HTR-8/SVneo (cell line): ENCODE measurements around the gene SURF4.
"Not testable (repeated sequence)": the region's sequence is repeated elsewhere in the genome, so short reads cannot be mapped to it uniquely, and the experiment has no call there.

Source experiments
- DNase-seq: peaks from one replicate; pipeline ENCODE4 v3.0.0; 2011; ENCODE audit warnings: low spot score, mixed read lengths; ENCODE audit not compliant: insufficient read length
- FAIRE-seq: peaks from 2 replicates; lab custom pipeline; 2011; peaks lifted over from hg19 to GRCh38; lab: Jason Lieb, UNC

SURF4 gene

GRCh38 chr9:133341369-133342068, 34.3 kb downstream of the SURF4 start:
- DNase-seq = no peak
- no peak for FAIRE-seq

DNA sequence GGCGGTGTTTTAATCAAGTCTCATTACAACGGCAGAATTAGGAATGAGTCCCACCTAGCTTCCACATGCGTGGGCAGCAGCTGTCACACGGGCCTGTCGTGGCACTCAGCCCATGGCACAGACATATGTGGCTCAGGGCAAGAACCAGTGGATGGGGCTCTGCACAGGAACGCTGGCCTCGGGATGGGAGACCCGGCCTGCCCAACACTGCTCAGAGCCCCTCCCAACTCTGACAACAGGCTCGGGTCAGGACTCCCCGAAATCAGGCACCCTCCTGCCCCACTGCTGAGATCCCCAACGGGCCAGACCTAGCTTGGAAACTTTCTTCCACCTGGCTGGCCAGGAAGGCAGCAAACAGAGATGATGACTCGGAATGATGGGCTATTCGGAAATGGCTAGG, 34.9 kb downstream of the SURF4 start:
- FAIRE-seq (no peak), DNase-seq (no peak)

- DNase-seq (no peak), FAIRE-seq (no peak)
Measured at GRCh38 chr9:133340256-133340655, 35.6 kb downstream of the SURF4 start.

DNA sequence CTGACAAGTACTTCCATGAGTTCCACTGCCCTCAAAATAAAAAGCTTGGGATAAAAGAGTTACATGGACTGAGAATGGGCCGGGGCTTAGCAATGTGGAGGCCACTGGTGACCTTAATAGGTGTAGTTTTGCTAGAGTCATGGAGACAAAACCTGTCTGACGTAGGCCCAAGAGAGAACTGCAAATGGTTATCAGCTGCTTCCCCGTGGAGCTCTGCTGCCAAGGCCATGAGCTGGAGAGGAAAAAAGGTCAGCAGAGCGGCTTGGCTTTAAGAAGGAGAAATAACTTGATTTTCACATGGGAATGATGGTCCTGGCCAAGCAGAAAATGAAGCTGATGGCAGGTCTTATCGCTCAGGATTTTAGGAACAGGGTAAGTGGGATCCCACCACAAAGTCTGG, 36.2 kb downstream of the SURF4 start:
- DNase-seq (no peak), FAIRE-seq (no peak)

DNA sequence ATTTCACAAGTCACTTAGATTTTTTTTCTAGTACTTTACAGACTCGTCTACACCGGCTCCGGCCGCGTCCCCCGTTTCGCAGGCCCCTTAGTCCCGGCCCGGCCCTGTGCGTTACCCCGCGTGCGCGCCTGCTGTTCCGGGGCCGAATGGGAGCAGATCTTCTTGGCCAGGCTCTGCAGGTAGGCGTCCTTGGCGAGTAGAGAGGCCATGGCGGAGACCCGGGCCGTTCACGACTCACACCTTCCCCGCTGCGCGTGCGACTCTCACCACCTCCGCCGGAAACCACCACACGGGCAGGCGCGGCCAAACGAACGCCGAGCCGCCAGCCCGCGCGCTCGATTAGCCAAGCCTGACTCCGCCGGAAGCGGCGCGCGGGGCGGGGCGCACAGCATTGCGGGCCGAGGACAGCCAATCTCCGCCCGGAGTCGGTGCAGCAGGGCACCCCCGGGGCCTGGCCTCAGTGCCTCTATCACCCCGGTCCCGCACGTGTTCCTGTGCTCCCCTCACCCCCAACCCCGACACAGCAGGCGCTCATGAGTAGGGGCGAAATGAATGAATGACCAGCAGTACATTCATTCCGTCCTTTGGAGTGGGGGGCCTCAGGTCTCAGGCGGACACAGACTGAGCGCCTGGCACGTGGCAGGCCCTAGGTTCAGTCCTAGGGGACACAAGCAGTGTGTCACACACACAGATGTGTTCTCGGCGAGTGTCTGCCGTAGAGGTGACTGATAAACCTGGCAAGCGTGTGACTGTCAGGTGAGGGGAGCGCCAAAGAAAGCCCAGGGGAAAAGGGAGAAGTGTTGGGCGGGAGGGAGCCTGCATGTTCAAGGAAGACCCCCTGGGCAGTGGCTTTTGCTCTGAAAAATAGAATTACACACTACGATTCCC, 39.7 kb downstream of the SURF4 start, which contains the start of gene SURF6:
SURF6 (minus strand) TSS at position 265 of the 888 bp plus-strand sequence; CDS start at position 209, 56 bp downstream.
- DNase-seq (peak; percentile 76), FAIRE-seq (peak; percentile 59)

GRCh38 chr9:133334888-133335287, 41.0 kb downstream of the SURF4 start:
- not testable (repeated sequence) for FAIRE-seq

GRCh38 chr9:133334161-133334560, 41.7 kb downstream of the SURF4 start:
- FAIRE-seq (no peak), DNase-seq (no peak)

More at GRCh38 chr9:133334888-133335287, 41.0 kb downstream of the SURF4 start:
- DNase-seq = not testable (repeated sequence)

GRCh38 chr9:133333566-133333965, 42.3 kb downstream of the SURF4 start:
- no peak for DNase-seq
- no peak for FAIRE-seq

DNA sequence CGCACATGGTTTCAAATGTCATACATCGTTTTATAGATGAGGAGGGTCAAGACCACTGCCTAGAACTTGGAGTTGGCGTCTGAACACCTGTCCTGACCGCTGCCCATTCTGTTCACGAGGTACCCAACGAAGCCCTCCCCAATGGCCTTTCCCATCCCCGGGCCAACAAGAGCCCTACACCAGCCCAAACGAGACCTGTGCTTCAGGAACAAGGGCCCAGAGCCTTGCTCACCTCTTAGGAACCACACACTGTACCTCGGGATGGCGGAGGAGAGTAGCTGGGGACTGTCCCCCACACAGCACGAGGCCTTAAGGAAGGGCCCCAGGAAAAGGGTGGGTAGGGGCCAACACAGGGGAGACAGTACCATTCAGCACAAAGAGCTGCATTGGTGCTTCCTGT, 42.8 kb downstream of the SURF4 start:
- no peak for DNase-seq
- no peak for FAIRE-seq

GRCh38 chr9:133332381-133332730, 43.5 kb downstream of the SURF4 start:
- DNase-seq (no peak), FAIRE-seq (no peak)

DNA sequence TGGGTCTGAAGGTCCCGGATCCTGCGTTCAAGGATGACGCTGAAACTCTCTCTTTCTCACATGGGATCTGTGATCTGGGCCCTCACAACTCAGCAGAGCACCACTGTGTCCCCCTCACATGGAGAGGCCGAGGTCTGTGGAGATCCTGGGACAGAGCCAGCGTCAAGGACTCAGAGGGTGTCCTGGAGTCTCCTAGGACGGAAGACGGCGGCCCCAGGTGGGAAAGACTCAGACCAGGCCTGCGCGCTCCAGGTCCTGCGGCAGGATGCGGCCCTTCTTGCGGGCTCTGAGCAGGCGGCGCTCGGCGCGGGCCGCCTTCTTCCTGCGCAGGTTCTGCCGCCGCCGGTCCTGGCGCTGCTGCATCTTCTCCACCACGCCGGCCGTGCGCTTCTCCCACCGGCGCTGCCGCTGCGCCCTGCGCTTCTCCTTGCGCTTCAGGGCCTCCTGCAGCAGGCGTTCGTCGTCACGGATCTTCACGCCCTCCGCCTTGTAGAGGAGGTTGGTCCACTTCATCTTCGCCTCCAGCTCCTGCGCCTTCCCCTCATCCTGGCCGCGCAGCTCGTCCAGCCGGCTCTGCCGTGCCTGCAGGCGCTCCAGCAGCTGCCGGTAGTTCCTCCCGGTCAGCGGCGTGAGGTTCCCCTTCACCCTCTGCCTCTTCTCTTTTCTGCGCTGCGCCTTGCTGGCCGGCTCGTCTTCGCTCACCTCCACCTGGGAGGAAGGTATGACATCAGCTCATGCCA, 44.0 kb downstream of the SURF4 start:
- FAIRE-seq (no peak), DNase-seq (no peak)

- no peak for DNase-seq
- FAIRE-seq = no peak
Measured at GRCh38 chr9:133331221-133331620, 44.6 kb downstream of the SURF4 start.

- FAIRE-seq, DNase-seq: not testable (repeated sequence)
Measured at GRCh38 chr9:133329306-133330156, 46.3 kb downstream of the SURF4 start.

- no peak for DNase-seq
- no peak for FAIRE-seq
Measured at GRCh38 chr9:133327834-133328484, 47.9 kb downstream of the SURF4 start.

- DNase-seq, FAIRE-seq: not testable (repeated sequence)
Measured at GRCh38 chr9:133327021-133327420, 48.8 kb downstream of the SURF4 start.

DNA sequence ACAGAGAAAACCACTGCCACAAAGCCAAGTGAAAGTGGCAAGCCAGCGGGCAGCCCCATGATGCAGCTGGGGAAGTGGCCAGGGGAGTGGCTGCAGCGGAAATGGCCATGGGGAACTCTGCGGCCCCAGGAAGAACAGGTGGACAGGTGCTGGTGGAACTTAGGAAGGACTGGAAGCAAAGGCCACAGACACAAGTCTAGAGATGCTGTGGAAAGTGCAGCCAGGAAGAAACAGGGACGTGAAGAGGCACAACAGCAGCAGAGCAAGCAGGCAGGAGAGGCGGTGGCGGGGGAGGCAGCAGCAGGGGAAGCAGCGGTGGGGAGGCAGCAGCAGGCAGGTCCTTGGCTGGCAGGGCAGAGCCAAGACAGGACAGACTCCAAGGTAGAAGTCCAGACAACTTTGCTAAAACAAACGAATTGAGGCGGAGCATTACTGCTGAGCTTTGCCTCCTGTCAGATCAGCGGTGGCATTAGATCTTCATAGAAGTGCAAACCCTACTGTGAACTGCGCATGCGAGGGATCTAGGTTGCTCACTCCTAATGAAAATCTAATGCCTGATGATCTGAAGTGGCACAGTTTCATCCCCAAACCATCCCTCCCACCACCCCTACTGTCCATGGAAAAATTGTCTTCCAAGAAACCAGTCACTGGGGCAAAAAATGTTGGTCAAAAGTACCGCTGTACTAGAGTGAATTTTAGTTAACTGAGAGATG, 51.7 kb downstream of the SURF4 start:
- no peak for FAIRE-seq
- no peak for DNase-seq

DNA sequence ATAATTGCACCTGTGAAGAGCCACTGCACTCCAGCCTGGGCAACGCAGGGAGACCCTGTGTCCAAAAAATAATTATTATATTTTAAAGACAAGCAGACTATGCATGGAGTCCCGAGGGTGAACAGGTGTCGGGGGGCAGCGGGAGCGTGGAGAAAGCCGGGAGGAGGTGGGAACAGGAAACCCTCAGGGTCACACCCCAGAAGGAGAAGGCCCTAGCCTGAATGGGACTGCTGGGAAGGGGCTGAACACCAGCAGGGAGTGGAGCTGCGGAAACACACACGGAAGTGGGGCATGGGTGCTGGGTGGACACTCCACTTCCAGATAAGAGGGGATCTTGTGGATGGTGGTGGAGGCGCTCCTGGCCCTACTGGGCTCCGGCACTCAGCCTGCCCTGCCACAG, 52.6 kb downstream of the SURF4 start:
- FAIRE-seq (no peak), DNase-seq (no peak)

GRCh38 chr9:133322701-133323100, 53.2 kb downstream of the SURF4 start:
- DNase-seq (no peak), FAIRE-seq (no peak)
